NCI-H1417 (cell line): ENCODE data around the gene ADCY3.

Experiments
- DNase-seq, 3 experiments: peaks; one replicate each; lab custom pipeline; 2025; lab: John Stamatoyannopoulos, UW

The ADCY3 gene

DNA sequence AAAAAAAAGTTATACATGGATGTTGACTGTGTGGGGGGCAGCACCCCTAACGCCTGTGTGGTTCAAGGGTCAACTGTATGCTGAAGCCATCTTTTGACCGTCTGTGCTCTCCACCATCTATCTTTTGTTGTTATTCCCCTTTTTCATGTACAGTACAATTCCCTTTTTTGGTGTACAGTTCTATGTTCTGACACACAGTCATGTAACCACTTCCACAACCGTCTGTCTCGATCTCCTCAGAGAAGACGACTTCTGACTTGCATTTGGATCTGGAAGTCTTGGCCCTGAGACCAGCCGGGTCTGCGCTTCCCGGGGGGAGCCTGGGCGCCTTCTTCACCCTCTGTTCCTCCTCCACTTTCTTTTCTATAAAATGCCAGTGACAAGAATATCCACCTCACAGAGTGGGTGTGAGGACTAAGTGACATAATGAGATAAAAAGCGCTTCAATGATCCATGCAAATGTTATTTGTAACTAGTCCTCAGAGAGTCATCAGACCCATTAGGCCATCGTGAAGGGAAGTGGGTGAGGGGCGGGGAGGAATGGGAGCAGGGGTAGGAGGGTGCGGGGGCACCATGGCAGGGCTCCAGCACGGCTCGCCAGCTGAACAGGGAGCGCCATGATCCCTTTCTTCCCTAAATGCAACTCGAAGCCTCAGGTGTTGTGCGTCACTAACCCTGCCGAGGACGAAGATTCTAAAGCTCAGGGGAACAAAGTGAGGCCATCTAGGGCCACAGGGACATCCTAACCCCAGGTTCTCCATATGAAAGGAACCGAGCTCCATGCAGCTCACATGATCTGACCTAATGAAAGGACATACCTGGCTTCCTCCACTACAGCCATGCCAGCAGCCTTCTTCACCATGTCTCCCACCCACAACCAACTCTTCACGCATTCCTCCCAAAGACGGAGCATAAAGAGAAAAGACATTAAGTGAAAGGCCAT lies 16.6 kb downstream of the ADCY3 start:
- DNase-seq: no peak

GRCh38 chr2:24899361-24899910 lies 20.6 kb downstream of the ADCY3 start:
- DNase-seq: no peak

DNA sequence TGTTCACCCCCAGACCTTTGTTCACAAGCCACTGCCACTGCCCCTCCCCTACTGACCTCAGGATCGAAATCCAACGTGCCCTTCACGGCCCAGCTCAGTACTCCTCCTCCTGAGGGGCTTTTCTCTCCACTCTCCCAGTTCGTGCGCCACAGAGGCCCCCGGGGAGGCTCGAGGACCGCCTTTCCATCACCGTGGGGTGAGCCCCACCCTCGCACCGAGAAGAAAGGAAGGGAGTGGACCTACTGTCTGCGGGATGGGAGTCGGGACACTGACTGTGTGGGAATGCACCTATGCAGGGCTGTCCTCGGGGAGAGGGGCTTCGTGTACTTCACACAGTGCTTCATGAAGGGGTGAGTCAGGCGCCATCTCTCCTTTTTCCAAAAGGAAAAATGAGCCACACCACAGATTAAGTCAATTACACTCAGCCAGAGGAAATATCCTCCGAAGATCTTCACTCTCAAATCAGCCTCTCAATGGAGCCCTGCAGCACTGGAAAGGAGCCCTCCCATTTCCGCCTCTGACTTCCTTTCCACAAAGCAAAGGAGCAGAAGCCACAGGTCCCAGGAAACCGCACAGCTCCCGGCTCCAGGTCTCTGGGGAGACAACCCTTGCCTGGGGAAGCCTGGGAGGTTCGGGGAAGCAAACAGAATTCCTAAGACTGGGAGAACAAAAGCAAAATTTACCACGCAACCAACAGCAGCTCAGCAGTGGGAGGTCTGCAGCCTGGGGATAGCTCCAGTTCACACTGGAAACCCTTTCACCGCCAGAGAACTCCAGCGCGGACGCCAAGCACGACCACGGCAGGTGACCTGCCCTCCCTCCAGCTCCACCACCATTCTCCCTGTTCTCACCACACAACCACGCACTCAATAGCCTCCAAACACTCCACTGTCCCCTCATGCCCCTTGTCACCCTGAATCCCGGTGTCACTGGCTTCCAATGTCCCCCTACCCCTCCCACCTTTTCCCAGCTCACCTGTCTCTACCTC lies 21.6 kb downstream of the ADCY3 start:
- no peak for DNase-seq

GRCh38 chr2:24894750-24895149 lies 25.3 kb downstream of the ADCY3 start:
- DNase-seq: no peak

- DNase-seq: no peak
These were observed 26.1 kb downstream of the ADCY3 start for GRCh38 chr2:24893934-24894333.

- no peak for DNase-seq
These were observed 27.1 kb downstream of the ADCY3 start for GRCh38 chr2:24892928-24893327.

DNA sequence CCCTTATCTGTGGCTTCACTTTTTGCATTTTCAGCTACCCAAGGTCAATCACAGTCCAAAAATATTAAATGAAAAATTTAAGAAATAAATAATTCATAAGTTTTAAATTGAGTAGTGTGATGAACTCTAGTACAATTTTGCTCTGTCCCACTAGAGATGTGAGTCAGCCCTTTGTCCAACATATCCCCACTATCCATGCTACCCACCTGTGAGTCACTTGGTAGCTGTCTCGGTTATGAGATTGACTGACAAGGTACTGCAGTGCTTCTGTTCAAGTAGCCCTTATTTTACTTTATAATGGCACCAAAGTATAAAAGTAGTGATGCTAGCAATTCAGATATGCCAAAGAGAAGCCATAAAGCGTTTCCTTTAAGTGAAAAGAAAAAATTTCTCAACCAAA lies 28.8 kb downstream of the ADCY3 start:
- no peak for DNase-seq

DNA sequence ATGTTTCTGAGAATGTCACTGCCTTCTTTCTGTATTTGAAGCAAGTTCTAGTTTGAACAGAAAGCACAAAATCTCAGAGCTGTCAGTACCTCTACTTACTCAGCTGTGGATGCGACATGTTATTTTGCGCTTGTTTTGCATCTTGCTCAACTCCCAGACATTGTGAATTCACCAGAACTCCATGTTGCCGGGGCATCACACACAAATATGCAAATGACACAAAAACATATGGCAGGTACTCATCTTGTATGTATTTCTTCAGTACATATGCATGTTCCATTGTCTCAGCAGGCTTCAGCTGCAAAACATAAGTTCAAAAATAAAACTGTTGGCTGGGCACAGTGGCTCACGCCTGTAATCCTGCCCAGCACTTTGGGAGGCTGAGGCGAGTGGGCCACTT lies 30.8 kb downstream of the ADCY3 start:
- no peak for DNase-seq

DNA sequence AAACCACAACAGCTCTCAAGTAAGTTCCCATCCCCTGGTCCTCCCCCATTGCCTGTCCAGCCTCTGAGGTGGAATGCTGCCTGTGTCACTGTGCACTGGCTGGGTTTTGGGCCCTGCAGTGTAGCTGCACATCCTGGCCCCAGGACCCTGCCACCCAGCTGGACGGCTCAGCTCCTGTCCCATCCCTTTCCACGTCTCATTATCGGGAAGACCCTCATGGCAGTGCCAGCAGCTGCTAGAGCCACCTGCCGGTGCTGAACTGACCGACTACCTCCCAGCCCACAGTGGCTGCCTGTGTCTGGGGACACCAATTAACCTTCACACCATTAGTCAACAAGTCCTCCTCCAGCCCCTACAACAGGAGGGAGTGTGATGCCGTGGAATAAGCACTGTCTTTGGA lies 31.9 kb downstream of the ADCY3 start:
- DNase-seq: no peak

DNA sequence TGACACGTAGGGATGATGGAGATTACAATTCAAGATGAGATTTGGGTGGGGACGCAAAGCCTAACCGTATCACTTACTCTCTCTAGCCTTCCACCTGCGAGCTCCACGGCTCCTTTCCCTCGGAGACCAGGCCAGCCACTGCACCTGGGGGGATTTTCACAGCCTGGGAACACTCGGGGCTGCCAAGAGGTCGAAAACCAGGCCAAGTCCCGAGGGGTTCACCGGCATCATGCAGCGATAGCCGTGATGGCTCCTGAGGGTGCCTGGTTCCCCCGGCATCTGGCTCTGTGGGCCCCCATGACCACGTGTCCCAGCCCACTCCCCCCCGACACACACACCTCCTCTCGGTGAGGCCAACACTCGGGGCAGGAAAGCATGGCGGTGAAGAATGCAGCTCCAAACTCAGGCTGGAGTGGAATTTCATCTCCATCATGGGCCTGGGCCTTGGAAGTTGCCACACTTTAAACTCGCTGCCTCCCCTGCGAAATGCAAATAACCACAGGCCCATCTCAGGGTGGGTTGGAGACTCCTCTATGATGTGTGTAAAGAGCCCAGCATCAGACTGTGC lies 32.6 kb downstream of the ADCY3 start:
- no peak for DNase-seq

GRCh38 chr2:24886691-24887304 lies 33.2 kb downstream of the ADCY3 start:
- DNase-seq: no peak

DNA sequence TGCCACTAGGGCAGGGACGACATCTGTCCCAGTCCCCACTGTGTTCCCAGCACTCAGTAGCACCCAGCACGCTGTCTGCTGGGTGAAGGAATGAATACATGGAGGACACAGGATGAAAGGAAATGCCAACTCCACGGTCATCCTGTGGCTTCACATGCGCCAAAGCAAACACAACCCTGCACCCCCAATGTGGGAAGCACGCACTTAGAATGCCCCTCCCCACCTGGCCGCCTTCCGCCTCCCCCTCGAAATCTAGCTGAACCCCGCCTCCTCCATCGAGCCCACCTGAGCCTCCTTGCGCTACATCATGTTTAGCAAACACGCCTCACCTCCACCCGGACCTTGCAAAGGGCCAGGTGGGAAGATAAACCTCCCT lies 33.9 kb downstream of the ADCY3 start:
- no peak for DNase-seq

- DNase-seq: peak in 1 of 3 experiments; percentile 5
These were observed 34.6 kb downstream of the ADCY3 start for GRCh38 chr2:24885221-24886125.

DNA sequence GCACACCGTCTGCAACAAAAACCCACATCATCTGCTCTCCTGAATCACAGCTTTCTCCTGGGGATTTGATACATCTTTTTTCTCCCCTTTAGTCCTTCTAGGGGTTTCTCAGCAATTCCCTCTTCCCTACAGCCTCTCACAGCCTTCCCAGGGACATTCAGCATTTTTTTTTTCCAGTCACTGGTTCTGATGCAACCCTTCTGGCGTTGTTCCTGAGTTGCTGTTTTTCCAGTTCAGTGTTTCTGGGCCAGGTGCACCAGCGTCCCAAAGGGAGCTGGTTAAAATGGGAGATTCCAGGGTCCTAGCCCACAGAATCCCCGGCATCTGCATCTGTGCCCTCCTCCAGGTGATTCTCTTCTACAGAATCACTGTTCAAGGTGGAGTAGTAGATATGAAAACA lies 36.1 kb downstream of the ADCY3 start:
- no peak for DNase-seq

- no peak for DNase-seq
These were observed 38.4 kb downstream of the ADCY3 start for GRCh38 chr2:24881623-24882022.

- no peak for DNase-seq
These were observed 38.9 kb downstream of the ADCY3 start for GRCh38 chr2:24881158-24881557.

GRCh38 chr2:24878341-24878740 lies 41.7 kb downstream of the ADCY3 start:
- no peak for DNase-seq

DNA sequence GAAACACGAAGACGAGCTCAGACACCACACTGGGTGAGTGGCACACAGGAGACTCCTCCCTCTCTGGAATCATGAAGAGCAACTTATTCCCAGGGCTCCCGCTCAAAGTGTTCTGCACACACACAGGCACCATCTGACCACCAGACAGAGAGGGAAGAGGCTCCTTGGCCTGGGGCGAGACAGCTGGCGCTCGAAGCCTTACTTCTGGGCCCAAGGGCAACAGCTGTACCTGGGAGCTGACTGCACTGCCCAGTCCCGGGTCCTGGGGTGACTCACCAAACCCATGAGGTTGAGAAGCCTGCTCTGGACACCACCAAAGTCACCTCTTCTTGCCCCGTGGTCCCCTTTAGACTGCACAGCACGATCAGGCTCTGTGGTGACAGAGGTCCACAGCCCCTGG lies 42.4 kb downstream of the ADCY3 start:
- no peak for DNase-seq

DNA sequence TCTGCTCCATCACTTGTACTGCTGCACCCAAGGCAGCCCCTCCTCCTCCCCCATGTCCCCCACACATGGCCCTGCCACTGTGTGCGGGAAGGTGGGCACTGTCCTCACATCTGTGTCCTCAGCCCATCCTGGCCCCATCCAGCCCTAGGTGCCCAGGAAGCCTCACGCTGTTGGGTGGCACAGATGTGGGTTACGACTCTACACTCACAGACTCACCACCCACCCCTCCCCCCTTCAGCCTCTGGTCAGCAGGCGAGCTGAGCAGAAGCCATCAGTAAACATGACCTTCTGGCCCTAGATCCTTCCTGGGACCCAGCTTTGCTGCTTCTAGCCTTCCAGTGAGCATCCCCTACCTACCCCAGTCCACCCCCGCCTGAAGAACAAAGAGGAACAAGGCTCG lies 43.0 kb downstream of the ADCY3 start:
- no peak for DNase-seq

- no peak for DNase-seq
These were observed 44.1 kb downstream of the ADCY3 start for GRCh38 chr2:24875901-24876300.

GRCh38 chr2:24875272-24875671 lies 44.8 kb downstream of the ADCY3 start:
- no peak for DNase-seq
